ENCODE data around the gene GSDMA. TPM values are rescaled to one million over a fixed set of nuclear protein-coding genes. Genes with fewer than 3 reads are reported as not detected.
A peak's percentile ranks its signal among the peaks of the same experiment; 100 is the strongest.

The GSDMA gene
- total RNA-seq, 1 donor from 2014 or later: not detected

GRCh38 chr17:40021451-40021971, 58.7 kb downstream of the GSDMA start:
- peak; percentile 80 for DNase-seq (ENCODE audit: low read depth)

- DNase-seq (ENCODE audit: low read depth): no peak
These were observed 59.7 kb downstream of the GSDMA start for GRCh38 chr17:40022497-40022896.

GRCh38 chr17:40022961-40023541, 60.2 kb downstream of the GSDMA start:
- DNase-seq (ENCODE audit: low read depth): no peak

GRCh38 chr17:40023590-40024292, 60.9 kb downstream of the GSDMA start:
- DNase-seq (ENCODE audit: low read depth): no peak

GRCh38 chr17:40024901-40025300, 62.1 kb downstream of the GSDMA start:
- DNase-seq (ENCODE audit: low read depth): no peak

GRCh38 chr17:40025559-40025958, 62.8 kb downstream of the GSDMA start:
- DNase-seq (ENCODE audit: low read depth): no peak

- no peak for DNase-seq (ENCODE audit: low read depth)
These were observed 63.4 kb downstream of the GSDMA start for GRCh38 chr17:40025991-40026815.

- peak; percentile 56 for DNase-seq (ENCODE audit: low read depth)
These were observed 64.2 kb downstream of the GSDMA start for GRCh38 chr17:40026816-40027613.

Other genes with a start within 250 kb of the GSDMA start
- 12.7 and 17.7 TPM in 2 replicates for gene MIEN1, start 232.5 kb upstream of the GSDMA start, total RNA-seq
- gene GRB7, start 225.1 kb upstream of the GSDMA start, total RNA-seq: 10.8 and 25.7 TPM in 2 replicates
- gene IKZF3, start 98.7 kb upstream of the GSDMA start, total RNA-seq: under 0.01 and 0.17 TPM in 2 replicates
- not detected in 2 replicates for gene ZPBP2, start 94.8 kb upstream of the GSDMA start, total RNA-seq
- 0.35 and 2.2 TPM in 2 replicates for gene GSDMB, start 44.4 kb upstream of the GSDMA start, total RNA-seq
- 55.2 and 89.6 TPM in 2 replicates for gene ORMDL3, start 35.4 kb upstream of the GSDMA start, total RNA-seq
- not detected in 2 replicates for gene LRRC3C, start 35.3 kb upstream of the GSDMA start, total RNA-seq
- gene PSMD3, start 17.8 kb downstream of the GSDMA start, total RNA-seq: 89.6 and 121 TPM in 2 replicates
- gene CSF3, start 52.4 kb downstream of the GSDMA start, total RNA-seq: not detected in 2 replicates
- 35.3 and 54.3 TPM in 2 replicates for gene MED24, start 91.4 kb downstream of the GSDMA start, total RNA-seq
- 3.5 and 22.0 TPM in 2 replicates for gene THRA, start 100.0 kb downstream of the GSDMA start, total RNA-seq
- gene NR1D1, start 137.6 kb downstream of the GSDMA start, total RNA-seq: 0.75 TPM in 1 of 2 replicates, not detected in the other
- gene MSL1, start 159.0 kb downstream of the GSDMA start, total RNA-seq: 21.9 and 47.7 TPM in 2 replicates
- gene CASC3, start 177.5 kb downstream of the GSDMA start, total RNA-seq: 19.4 and 31.0 TPM in 2 replicates
- 1.8 TPM in 1 of 2 replicates, not detected in the other for gene RAPGEFL1, start 214.5 kb downstream of the GSDMA start, total RNA-seq

Data from renal cortical epithelial cell (primary cell).